ENCODE measurements around the gene GAPVD1. TPM values are rescaled to one million over a fixed set of nuclear protein-coding genes. Genes with fewer than 3 reads are reported as not detected.
"Not testable (repeated sequence)": the region's sequence is repeated elsewhere in the genome, so short reads cannot be mapped to it uniquely, and the experiment has no call there.

The GAPVD1 gene
- total and polyA plus RNA-seq, 4 experiments from 2014 or later: 45.6 to 76.4 (median 63.5) TPM

GRCh38 chr9:125297917-125298316 lies 36.3 kb downstream of the GAPVD1 start:
- no peaks in the 10 kb centered on the region for H3K27me3 Mint-ChIP-seq
- H3K4me1 Mint-ChIP-seq: peaks cover 0 to 12% (median 5%) of the 10 kb centered on the region in 4 donors
- Histone ChIP-seq H3K36me3 (ENCODE audit: insufficient read depth, low read length) (peaks cover 4% of the 10 kb centered on the region), H3K27ac (ENCODE audit: low read depth, low read length) (no peak overlapping the region), H3K4me1 (ENCODE audit: insufficient read depth, low read length) (peaks cover 7% of the 10 kb centered on the region), H3K4me3 (ENCODE audit: low read length in 2 of 2) (no peak overlapping the region), H3K27me3 (ENCODE audit: insufficient read depth, low read length) (no peaks in the 10 kb centered on the region), H3K9me3 (ENCODE audit: control insufficient read depth in 1 of 2, low read length in 2 of 2) (no peaks in the 10 kb centered on the region)
- peak overlapping the region in 5 of 7 donors; percentile 5 to 62 (median 48) for H3K27ac Mint-ChIP-seq
- H3K9me3 Mint-ChIP-seq: no peaks in the 10 kb centered on the region
- H3K4me3 Mint-ChIP-seq: no peak overlapping the region
- H3K36me3 Mint-ChIP-seq: peaks cover 23 to 32% of the 10 kb centered on the region in 2 donors
- peak in 1 of 5 donors; percentile 2 for DNase-seq
- CTCF ChIA-PET (ENCODE audit: partially characterized antibody): no interaction called here
- POLR2A ChIA-PET (ENCODE audit: partially characterized antibody): interaction anchor here (0.7 kb wide), 1 partner anchor 103 kb away, joined by 5 read pairs; no protein-coding TSS in a partner anchor
- intact Hi-C loops (cut with micrococcal nuclease): no loop called here

GRCh38 chr9:125302241-125302640 lies 40.6 kb downstream of the GAPVD1 start:
- CTCF ChIA-PET (ENCODE audit: partially characterized antibody): no interaction called here
- Histone ChIP-seq H3K4me1 (ENCODE audit: insufficient read depth, low read length) (peaks cover 4% of the 10 kb centered on the region), H3K4me3 (ENCODE audit: low read length in 2 of 2) (no peak overlapping the region), H3K9me3 (ENCODE audit: control insufficient read depth in 1 of 2, low read length in 2 of 2) (no peaks in the 10 kb centered on the region), H3K27me3 (ENCODE audit: insufficient read depth, low read length) (no peaks in the 10 kb centered on the region), H3K36me3 (ENCODE audit: insufficient read depth, low read length) (peaks cover 18% of the 10 kb centered on the region), H3K27ac (ENCODE audit: low read depth, low read length) (no peak overlapping the region)
- no peaks in the 10 kb centered on the region for H3K27me3 Mint-ChIP-seq
- peak overlapping the region in 1 of 7 donors; percentile 30 for H3K27ac Mint-ChIP-seq
- DNase-seq: no peak
- peaks cover 36 to 54% of the 10 kb centered on the region in 2 donors for H3K36me3 Mint-ChIP-seq
- POLR2A ChIA-PET (ENCODE audit: partially characterized antibody): no interaction called here
- H3K4me3 Mint-ChIP-seq: no peak overlapping the region
- peaks cover 0 to 6% (median 4%) of the 10 kb centered on the region in 4 donors for H3K4me1 Mint-ChIP-seq
- H3K9me3 Mint-ChIP-seq: no peaks in the 10 kb centered on the region
- intact Hi-C loops (cut with micrococcal nuclease): no loop called here

DNA sequence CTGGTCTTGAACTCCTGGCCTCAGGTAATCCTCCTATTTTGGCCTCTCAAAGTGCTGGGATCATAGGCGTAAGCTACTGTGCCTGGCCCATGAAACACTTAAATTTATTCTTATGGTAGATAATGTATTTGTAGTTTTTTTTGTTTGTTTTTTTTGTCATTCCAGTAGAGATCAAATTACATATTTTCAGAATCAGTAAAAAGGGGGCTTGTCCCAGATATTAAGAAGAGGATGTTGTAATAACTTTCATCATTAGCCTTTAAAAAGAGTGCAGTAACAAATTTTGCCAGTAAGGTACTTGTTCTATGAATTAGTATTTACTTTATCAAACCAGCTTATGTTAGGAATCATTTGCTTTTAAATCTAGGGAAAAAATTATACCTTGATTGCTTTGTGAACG lies 42.6 kb downstream of the GAPVD1 start:
- intact Hi-C loops (cut with micrococcal nuclease): no loop called here
- Mint-ChIP-seq H3K4me3 (no peak overlapping the region), H3K27ac (peak overlapping the region in 2 of 7 donors; percentile 5 to 62), H3K36me3 (peaks cover 42 to 62% of the 10 kb centered on the region in 2 donors), H3K27me3 (no peaks in the 10 kb centered on the region), H3K9me3 (no peaks in the 10 kb centered on the region), H3K4me1 (peaks cover 0 to 2% (median 0%) of the 10 kb centered on the region in 4 donors)
- Histone ChIP-seq H3K27ac (ENCODE audit: low read depth, low read length) (no peak overlapping the region), H3K4me1 (ENCODE audit: insufficient read depth, low read length) (no peaks in the 10 kb centered on the region), H3K9me3 (ENCODE audit: control insufficient read depth in 1 of 2, low read length in 2 of 2) (no peaks in the 10 kb centered on the region), H3K27me3 (ENCODE audit: insufficient read depth, low read length) (no peaks in the 10 kb centered on the region), H3K36me3 (ENCODE audit: insufficient read depth, low read length) (peaks cover 27% of the 10 kb centered on the region), H3K4me3 (ENCODE audit: low read length in 2 of 2) (no peak overlapping the region)
- DNase-seq: no peak
- ChIA-PET POLR2A (ENCODE audit: partially characterized antibody) (interaction anchor here (1.1 kb wide), 1 partner anchor 11 kb away, joined by 3 read pairs; no protein-coding TSS in a partner anchor), CTCF (ENCODE audit: partially characterized antibody) (interaction anchor here (0.9 to 1.6 kb wide), 2 partner anchors 9 to 17 kb away, joined by 3 to 5 read pairs; no protein-coding TSS in a partner anchor)

DNA sequence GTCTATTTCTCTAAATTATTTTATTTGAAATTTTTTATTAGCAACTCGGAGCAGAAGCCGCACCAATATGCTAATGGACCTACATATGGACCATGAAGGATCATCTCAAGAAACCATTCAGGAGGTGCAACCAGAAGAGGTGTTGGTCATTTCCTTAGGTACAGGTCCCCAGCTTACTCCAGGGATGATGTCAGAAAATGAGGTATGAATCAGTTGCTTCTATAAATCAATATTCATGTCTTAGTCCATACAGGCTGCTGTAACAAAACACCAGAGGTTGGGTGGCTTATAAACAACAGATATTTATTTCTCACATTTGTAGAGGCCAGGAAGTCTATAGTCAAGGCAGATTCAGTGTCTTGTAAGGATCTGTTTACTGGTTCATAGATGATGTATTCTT lies 50.8 kb downstream of the GAPVD1 start:
- no peaks in the 10 kb centered on the region for H3K27me3 ChIP-seq (ENCODE audit: insufficient read depth, low read length)
- ChIA-PET POLR2A (ENCODE audit: partially characterized antibody) (no interaction called here), CTCF (ENCODE audit: partially characterized antibody) (no interaction called here)
- no peaks in the 10 kb centered on the region for H3K4me1 ChIP-seq (ENCODE audit: insufficient read depth, low read length)
- H3K27me3 Mint-ChIP-seq: no peaks in the 10 kb centered on the region
- H3K36me3 ChIP-seq (ENCODE audit: insufficient read depth, low read length): peaks cover 42% of the 10 kb centered on the region
- no peak overlapping the region for H3K4me3 Mint-ChIP-seq
- no peak overlapping the region for H3K27ac Mint-ChIP-seq
- H3K9me3 Mint-ChIP-seq: peaks cover 0 to 14% (median 3%) of the 10 kb centered on the region in 8 donors
- no peak for DNase-seq
- H3K4me3 ChIP-seq (ENCODE audit: low read length in 2 of 2): no peak overlapping the region
- intact Hi-C loops (cut with micrococcal nuclease): no loop called here
- no peaks in the 10 kb centered on the region for H3K9me3 ChIP-seq (ENCODE audit: control insufficient read depth in 1 of 2, low read length in 2 of 2)
- no peaks in the 10 kb centered on the region for H3K4me1 Mint-ChIP-seq
- H3K36me3 Mint-ChIP-seq: peaks cover 60 to 63% of the 10 kb centered on the region in 2 donors
- H3K27ac ChIP-seq (ENCODE audit: low read depth, low read length): no peak overlapping the region

DNA sequence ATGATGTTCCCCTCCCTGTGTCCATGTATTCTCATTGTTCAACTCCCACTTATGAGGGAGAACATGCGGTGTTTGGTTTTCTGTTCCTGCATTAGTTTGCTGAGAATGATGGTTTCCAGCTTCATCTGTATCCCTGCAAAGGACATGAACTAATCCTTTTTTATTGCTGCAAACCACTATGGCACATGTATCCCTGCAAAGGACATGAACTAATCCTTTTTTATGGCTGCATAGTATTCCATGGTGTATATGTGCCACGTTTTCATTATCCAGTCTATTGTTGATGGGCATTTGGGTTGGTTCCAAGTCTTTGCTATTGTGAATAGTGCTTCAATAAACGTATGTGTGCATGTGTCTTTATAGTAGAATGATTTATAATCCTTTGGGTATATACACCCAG lies 54.7 kb downstream of the GAPVD1 start:
- H3K27ac Mint-ChIP-seq; H3K4me3 Mint-ChIP-seq; H3K27me3 ChIP-seq (ENCODE audit: insufficient read depth, low read length); H3K9me3 ChIP-seq (ENCODE audit: control insufficient read depth in 1 of 2, low read length in 2 of 2); CTCF ChIA-PET (ENCODE audit: partially characterized antibody); H3K4me1 ChIP-seq (ENCODE audit: insufficient read depth, low read length); intact Hi-C loops (cut with micrococcal nuclease); POLR2A ChIA-PET (ENCODE audit: partially characterized antibody); H3K27me3 Mint-ChIP-seq; DNase-seq; H3K4me1 Mint-ChIP-seq; H3K27ac ChIP-seq (ENCODE audit: low read depth, low read length); H3K4me3 ChIP-seq (ENCODE audit: low read length in 2 of 2): not testable (repeated sequence)
- Mint-ChIP-seq H3K36me3 (peaks cover 53 to 67% of the 10 kb centered on the region in 2 donors), H3K9me3 (peaks cover 0 to 25% (median 10%) of the 10 kb centered on the region in 8 donors)
- H3K36me3 ChIP-seq (ENCODE audit: insufficient read depth, low read length): peaks cover 29% of the 10 kb centered on the region

DNA sequence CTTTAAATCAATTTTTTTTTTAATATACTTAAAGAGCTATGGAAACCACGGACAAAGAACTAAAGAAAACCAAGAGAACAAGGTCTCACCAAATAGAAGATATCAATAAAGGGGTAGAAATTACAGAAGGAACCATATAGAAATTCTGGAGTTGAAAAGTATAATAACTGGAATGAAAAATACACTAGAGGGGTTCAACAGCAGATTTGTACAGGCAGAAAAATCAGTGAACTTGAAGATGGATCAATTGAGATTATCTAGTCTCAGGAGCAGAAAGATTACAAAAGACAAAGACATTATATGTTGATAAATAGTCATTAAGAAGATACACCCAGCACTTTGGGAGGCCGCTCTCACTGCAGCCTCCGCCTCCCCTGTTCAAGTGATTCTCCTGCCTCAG lies 56.1 kb downstream of the GAPVD1 start:
- Mint-ChIP-seq H3K9me3 (peaks cover 0 to 25% (median 10%) of the 10 kb centered on the region in 8 donors), H3K27ac (peak overlapping the region in 1 of 7 donors; percentile 0), H3K27me3 (no peaks in the 10 kb centered on the region), H3K36me3 (peaks cover 51 to 63% of the 10 kb centered on the region in 2 donors), H3K4me1 (peaks cover 0 to 2% (median 0%) of the 10 kb centered on the region in 4 donors), H3K4me3 (no peak overlapping the region)
- intact Hi-C loops (cut with micrococcal nuclease): no loop called here
- no peak for DNase-seq
- Histone ChIP-seq H3K27ac (ENCODE audit: low read depth, low read length) (no peak overlapping the region), H3K27me3 (ENCODE audit: insufficient read depth, low read length) (no peaks in the 10 kb centered on the region), H3K9me3 (ENCODE audit: control insufficient read depth in 1 of 2, low read length in 2 of 2) (peaks cover 0 to 10% of the 10 kb centered on the region in 2 donors), H3K4me3 (ENCODE audit: low read length in 2 of 2) (no peak overlapping the region), H3K4me1 (ENCODE audit: insufficient read depth, low read length) (no peaks in the 10 kb centered on the region), H3K36me3 (ENCODE audit: insufficient read depth, low read length) (peaks cover 25% of the 10 kb centered on the region)
- ChIA-PET POLR2A (ENCODE audit: partially characterized antibody) (no interaction called here), CTCF (ENCODE audit: partially characterized antibody) (no interaction called here)

DNA sequence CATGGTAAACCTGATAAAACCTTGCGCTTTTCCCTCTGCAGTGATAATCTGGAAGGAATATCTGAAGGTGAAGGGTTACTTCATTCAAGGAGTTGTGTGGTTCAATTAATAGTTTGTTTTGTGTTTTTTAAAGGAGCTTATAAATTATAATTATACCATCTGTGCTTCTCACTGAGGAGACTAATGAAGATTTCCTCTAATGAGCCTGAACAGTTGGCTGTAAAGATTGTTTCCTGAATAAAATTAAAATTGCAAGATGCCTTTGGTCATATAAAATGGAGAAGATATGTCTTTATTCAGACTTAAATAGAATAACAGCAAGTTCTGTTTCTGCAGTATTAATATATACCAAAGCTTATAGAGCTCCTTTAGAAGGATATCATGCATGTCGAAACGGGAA lies 59.9 kb downstream of the GAPVD1 start:
- POLR2A ChIA-PET (ENCODE audit: partially characterized antibody): no interaction called here
- H3K9me3 Mint-ChIP-seq: peaks cover 0 to 16% (median 8%) of the 10 kb centered on the region in 8 donors
- Histone ChIP-seq H3K4me3 (ENCODE audit: low read length in 2 of 2) (no peak overlapping the region), H3K36me3 (ENCODE audit: insufficient read depth, low read length) (peaks cover 14% of the 10 kb centered on the region), H3K27ac (ENCODE audit: low read depth, low read length) (no peak overlapping the region), H3K27me3 (ENCODE audit: insufficient read depth, low read length) (no peaks in the 10 kb centered on the region), H3K4me1 (ENCODE audit: insufficient read depth, low read length) (no peaks in the 10 kb centered on the region), H3K9me3 (ENCODE audit: control insufficient read depth in 1 of 2, low read length in 2 of 2) (peaks cover 0 to 10% of the 10 kb centered on the region in 2 donors)
- H3K27ac Mint-ChIP-seq: no peak overlapping the region
- no peak overlapping the region for H3K4me3 Mint-ChIP-seq
- H3K36me3 Mint-ChIP-seq: peaks cover 47 to 50% of the 10 kb centered on the region in 2 donors
- H3K4me1 Mint-ChIP-seq: peaks cover 0 to 2% (median 0%) of the 10 kb centered on the region in 4 donors
- DNase-seq: no peak
- CTCF ChIA-PET (ENCODE audit: partially characterized antibody): interaction anchor here (1.0 kb wide), 2 partner anchors 17 to 41 kb away, joined by 3 read pairs; no protein-coding TSS in a partner anchor
- intact Hi-C loops (cut with micrococcal nuclease): no loop called here
- no peaks in the 10 kb centered on the region for H3K27me3 Mint-ChIP-seq
